ENCODE measurements around the gene PRKCA.
"Not testable (repeated sequence)": the region's sequence is repeated elsewhere in the genome, so short reads cannot be mapped to it uniquely, and the experiment has no call there.

The PRKCA gene

DNA sequence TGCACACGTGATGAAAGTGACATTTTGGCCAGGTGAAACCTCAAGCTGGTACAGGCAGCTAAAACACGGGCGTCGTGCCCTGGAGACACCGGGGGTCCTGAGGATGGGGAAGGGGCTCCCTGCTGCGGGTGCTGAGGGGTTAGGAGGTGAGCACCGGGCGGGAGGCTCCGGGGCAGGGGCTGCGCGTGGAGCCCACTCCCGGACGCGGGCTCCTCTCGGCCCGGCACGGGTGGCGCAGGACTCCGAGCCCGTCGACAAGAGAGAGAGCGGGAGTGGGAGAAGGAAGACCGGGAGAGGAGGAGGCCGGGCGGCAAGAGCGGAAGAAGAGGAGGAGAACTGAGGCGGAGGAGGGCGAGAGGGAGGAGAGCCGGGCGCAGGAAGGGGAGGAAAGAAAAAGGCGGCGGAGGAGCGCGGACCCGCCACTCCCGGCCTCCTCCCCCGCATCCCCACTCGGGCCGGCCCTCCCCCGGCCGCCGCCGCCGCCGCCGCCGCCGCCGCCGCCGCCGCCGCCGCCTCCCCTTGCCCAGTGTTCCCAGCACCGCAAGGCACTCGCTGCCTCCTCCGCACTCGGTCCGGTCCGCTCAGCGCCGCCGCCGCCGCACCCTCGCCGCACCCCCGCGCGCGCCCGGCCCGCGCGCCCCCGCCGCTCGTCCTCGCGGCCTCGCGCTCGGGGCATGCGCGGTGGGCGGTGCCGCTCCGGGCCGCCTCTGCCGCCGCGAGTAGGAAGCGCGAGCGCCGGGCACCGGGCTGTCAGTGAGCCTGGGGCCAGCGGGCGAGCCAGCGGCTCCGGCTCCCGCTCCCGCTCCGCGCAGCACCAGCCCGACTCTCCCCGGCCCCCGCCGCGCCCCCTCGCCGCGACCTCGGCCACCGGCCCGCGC is at the start of gene PRKCA:
Gene PRKCA, plus strand, starts transcription at position 750 of the 878 bp plus-strand sequence.
- peak; percentile 44 to 60 for DNase-seq (ENCODE audit: low read depth in 1 of 2, low spot score in 1 of 2)

DNA sequence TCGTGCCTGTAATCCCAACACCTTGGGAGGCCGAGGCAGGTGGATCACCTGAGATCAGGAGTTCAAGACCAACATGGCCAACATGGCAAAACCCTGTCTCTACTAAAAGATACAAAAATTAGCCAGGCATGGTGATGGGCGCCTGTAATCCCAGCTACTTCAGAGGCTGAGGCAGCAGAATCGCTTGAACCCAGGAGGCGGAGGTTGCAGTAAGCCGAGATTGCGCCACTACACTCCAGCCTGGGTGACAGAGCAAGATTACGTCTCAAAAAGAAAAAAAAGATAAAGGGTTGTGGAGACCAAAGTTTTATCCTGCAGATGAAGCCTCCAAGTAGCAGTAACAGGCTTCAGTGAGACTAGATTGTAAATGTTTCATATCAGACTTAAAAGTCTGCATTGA is 49.0 kb upstream of the PRKCA start:
- DNase-seq (ENCODE audit: low read depth in 1 of 2, low spot score in 1 of 2): not testable (repeated sequence)

DNA sequence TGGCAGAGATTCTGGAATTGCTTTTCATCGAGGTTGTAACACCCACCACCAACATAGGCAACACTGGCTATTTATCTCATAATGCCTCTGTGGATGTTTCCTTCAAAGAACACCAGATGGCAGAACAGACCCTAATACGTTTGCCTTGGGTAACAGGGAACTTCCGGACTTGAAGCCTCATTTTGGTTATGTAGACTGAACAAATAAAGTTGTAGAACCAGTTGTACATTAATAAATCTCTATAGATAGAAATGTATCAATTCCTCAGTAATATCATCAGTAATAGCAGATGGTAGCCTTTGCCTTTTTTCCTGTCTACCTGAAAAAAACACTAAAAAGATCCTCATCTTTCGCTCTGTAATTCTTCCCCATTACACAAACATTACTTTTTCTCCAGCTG is 47.3 kb upstream of the PRKCA start:
- no peak for DNase-seq (ENCODE audit: low read depth in 1 of 2, low spot score in 1 of 2)

DNA sequence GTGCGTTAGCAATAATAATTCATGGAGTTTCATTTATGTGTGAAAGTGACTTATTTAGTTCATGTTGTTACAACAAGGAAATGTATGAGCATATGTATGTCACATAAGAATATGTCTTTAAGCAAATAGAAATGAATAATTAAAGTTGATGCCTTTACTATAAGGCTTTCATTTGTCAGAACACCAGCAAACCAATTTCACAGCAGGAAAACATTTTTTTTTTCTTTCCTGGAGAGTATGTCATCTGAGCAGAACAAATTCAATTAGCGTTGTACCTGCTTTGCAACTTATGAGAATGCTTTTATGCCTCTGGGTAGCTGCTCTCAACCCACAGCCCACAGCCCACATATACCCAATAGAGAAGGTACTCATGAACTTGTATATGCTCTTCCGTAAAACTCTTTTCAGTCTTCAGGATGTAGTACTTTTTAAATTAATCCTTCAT is 46.9 kb upstream of the PRKCA start:
- no peak for DNase-seq (ENCODE audit: low read depth in 1 of 2, low spot score in 1 of 2)

DNA sequence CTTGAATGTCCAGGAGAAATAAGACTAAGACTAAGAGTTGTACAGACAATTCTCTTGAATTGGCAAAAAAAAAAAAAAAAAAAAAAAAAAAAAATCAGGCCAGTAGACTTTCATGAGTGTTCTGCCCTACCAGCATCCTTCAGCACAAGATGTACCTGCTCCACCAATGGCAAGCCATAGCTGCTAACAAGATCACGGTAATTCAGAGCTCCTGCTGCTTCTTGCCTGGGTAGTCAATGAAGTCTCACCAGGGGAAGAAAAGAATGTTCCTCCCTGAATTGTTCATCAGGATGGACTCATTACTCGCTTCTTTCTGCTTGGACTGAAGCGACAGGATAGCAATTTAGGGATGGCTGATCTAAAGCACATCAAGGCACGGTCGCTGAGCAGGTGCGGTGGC is 42.1 kb upstream of the PRKCA start:
- DNase-seq (ENCODE audit: low read depth in 1 of 2, low spot score in 1 of 2): no peak

DNA sequence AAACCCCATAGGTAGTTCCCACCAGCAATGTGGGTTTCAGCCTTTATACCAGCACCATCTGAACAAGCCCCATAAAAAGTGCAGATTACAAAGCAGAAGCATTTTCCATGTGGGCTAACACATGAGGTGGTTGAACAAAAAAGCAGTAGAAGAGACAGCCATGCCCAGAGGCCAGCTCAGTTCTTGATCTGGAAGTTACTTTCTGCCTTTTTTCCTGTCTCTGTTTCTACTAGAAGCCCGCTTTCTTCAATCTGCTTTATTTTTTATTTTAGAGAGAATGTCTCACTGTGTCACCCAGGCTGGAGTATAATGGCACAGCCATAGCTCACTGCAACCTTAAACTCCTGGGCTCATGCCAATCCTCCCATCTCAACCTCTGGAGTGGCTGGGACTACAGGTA is 41.7 kb upstream of the PRKCA start:
- DNase-seq (ENCODE audit: low read depth in 1 of 2, low spot score in 1 of 2): no peak

DNA sequence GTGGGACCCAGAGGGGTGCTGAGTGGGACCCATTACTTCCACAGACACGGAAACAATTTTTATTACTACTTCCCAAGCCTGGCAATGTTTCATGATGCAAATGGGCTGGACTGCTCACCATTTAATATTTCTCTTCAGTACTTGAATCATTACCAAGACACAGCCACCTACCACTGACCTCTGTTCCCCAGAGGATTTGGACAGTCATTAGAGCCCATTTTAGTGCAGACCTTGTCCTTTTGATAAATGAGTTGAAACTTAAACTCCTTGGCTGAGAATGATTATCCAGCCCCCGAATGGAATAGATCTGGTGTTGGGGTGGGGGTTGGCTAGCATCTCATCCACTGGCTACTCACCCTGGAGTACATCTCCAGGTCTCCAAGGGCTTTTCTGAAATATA is 39.6 kb upstream of the PRKCA start:
- no peak for DNase-seq (ENCODE audit: low read depth in 1 of 2, low spot score in 1 of 2)

DNA sequence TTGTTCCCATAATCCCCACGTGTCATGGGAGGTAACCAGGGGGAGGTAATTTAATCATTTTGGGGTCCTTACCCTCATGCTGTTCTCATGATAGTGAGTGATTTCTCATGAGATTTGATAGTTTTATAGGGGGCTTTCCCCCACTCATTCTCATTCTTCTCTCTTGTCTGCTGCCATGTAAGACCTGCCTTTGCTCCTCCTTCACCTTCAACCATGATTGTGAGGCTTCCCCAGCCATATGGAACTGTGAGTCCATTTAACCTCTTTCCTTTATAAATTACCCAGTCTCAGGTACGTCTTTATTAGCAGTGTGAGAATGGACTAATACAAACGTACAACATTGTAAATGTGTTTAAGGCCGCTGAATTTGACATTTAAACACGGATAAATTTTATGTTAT is 37.7 kb upstream of the PRKCA start:
- DNase-seq (ENCODE audit: low read depth in 1 of 2, low spot score in 1 of 2): no peak

DNA sequence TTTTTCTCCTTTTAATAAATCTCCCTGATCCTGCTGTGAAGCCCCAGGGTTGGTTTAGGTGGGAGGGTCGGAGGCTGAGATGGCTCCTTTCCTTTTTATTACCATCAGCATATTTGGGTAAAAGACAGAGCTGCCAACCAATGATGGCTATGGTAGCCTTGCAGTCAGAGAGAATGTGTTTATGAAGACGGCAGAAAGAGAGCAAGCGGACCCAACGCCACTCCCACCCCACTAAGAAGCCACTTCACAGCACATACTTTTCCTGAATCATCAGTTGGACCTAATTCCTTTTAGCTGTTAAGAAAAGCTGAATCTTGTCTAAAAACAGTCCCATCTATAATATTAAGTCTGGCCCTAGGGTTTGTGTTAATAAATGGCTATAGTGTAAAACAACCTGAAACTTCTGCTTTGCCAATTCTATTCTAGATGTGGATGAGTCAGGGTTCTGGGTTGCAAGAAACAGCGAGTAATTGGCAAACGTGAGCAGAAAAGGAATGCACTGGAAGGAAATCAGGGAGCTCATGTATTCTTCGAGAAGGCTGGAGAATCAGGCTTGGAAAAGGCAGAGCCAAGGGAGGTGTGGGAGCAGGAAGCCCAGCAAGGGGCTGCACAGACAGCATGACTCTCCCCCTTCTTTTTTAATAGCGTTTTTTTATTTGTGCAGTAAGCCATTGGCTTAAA is 34.0 kb upstream of the PRKCA start:
- DNase-seq (ENCODE audit: low read depth in 1 of 2, low spot score in 1 of 2): no peak

DNA sequence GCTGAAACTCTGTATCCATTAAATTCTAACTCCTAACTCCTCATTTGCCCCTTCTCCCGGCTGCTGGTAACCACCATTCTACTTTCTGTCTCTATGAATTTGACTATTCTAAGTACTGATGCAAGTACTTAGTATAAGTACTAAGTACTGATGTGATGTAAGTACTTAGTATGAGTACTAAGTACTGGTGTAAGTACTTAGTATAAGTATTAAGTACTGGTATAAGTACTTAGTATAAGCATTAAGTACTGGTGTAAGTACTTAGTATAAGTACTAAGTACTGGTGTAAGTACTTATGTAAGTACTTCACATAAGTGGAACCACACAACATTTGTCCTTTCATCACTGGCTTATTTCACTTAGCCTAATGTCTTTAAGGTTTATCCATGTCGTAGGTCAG is 32.3 kb upstream of the PRKCA start:
- DNase-seq (ENCODE audit: low read depth in 1 of 2, low spot score in 1 of 2): no peak

DNA sequence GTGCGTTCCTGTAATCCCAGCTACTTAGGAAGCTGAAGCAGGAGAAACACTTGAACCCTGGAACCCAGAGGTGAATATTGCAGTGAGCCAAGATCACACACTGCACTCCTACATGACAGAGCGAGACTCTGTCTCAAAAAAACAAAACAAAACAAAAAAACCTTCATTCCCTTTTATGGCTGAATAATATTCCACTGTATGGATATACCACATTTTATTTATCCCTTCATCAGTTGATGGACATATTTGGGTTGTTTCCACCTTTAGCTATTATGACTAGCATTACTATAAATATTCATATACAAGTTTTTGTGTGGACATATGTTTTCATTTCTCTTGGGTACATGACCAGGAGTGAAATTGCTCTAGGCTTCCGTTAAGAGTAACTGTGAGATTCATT is 30.9 kb upstream of the PRKCA start:
- no peak for DNase-seq (ENCODE audit: low read depth in 1 of 2, low spot score in 1 of 2)

DNA sequence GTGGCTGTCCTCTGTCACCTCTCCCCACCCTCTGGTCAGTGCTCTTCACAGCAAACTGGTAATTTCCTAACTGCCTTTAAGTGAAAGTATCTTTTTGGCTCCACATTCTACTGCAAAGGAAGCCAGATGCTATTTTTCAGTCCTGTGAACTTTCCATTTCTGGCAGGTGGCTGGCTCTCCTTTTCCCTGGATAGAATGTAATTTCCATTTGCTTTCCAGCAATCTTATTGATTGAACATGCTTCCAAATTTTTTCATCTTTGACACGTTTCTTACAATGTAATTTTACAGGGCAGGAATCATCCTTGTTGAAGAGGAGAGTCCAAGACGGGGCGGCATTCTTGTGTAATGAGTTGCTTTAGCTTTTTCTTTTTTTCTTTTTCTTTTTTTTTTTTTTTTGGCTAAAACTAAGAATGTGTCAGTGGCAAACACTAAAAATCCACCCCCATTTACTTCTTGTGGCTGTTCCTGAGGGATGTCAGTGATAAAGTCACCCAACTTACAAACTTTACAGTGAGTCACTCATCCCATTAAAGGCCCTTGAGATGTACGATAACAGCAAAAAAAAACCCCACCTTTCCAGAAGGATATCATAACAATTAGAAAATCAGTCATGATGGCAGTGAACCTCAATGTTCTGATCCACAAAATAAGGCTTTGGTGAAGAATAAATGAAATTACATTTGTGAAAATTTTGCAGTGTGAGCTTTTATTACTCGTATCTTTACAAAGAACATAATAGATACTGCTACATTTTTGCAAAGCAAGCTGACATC is 29.4 kb upstream of the PRKCA start:
- DNase-seq (ENCODE audit: low read depth in 1 of 2, low spot score in 1 of 2): no peak

DNA sequence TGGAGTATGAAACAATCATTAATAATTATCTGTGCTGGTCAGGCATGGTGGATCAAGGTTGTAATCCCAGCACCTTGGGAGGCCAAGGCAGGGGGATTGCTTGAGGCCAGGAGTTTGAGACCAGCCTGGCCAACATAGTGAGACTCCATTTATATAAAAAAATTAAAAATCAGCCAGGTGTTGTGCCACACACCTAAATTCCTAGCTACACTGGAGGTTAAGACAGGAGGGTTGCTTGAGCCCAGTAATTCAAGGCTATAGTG is 28.9 kb upstream of the PRKCA start:
- DNase-seq (ENCODE audit: low read depth in 1 of 2, low spot score in 1 of 2): no peak

DNA sequence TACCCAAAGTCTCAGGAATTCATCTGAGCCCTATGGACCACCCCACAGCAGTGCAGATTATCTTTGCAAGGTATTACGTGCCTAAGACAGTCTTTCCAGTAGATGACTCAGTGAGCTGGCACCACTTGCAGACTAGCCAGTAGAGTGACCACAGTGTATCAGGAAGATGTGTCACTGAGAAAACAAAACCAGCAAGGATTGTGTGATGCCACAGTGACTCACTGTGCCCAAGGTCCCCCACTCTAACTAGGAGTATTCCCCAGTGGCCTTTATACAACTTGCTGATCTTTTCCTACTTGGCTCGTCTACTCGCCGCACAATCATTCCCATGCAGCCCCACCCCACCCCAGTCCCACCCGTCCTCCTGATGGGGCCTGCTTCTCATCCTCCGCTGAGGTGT is 26.8 kb upstream of the PRKCA start:
- DNase-seq (ENCODE audit: low read depth in 1 of 2, low spot score in 1 of 2): no peak

DNA sequence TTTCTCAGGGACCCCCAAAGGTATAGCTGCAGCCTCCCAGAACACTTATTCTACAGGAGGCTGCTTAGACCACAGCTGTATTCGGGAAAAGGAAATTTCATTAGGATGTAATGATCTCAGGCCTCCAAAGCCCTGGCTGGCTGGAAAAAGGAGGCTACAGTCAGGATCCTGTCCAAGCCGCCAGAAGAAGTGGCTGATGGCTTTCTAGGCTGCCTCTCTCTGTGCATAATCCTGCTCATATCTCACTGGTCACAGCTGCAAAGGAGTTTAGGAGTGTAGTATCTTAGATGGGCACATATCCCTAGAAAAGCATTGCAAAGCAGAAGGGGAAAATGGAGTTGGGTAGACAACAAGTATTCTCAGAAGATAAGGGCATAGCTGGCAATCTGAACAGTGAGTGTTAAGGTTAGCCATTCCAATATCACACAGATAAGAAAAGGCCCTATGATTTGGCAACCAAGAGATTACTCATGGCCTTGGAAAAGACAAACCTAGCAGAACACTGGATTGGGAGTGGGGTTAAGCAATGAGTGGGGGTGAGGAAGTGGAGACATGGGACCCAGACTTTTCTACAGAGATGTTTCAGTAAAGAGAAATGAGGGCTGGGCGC is 26.0 kb upstream of the PRKCA start:
- DNase-seq (ENCODE audit: low read depth in 1 of 2, low spot score in 1 of 2): no peak

DNA sequence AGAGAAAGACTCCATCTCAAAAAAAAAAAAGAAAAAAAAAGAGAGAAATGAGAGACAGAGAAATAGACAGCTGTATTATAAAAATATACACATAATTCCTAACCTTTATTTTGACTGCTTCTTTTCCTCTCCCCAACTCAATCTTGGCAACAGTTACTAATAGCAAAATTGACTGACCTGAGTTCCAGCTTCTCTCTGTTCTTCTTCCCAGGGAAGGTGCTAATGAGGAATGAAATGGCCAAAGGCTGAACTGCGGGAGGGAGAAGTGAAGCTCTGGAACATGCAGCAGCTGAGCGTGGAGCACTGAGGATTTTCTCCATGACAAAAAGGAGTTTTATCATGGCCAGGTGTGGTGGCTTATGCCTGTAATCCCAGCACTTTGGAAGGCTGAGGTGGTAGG is 25.2 kb upstream of the PRKCA start:
- DNase-seq (ENCODE audit: low read depth in 1 of 2, low spot score in 1 of 2): no peak

DNA sequence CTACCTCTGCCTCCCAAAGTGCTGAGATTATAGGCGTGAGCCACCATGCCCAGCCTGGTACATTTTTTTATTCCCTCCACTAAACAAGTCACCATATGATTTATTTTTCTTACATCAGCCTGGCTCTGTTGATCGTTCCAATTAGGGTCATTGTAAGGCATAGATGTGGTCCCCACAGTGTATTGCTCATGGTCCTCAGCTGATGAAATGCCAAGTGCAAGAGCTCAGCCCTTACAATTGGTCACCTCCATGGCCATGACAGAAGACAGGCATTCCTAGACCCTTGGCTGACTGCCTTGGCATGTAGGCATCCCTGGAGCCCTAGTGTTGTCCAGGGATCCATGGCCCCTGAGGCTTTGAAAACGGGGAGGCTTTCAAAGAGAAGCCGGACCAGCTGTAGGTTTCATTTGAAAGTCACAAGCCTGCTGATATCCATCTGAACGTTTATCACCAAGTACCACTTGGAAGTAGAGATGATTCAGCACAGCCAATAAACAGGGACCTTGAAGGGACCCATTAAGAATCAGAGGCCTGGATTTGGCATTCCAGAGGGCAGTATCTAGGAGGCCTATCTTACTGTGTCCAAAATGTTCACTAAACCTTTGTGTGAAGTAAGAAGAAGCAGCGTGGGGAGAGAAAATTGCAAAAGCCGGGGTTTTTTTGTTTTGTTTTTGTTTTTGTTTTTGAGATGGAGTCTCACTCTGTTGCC is 20.6 kb upstream of the PRKCA start:
- no peak for DNase-seq (ENCODE audit: low read depth in 1 of 2, low spot score in 1 of 2)

DNA sequence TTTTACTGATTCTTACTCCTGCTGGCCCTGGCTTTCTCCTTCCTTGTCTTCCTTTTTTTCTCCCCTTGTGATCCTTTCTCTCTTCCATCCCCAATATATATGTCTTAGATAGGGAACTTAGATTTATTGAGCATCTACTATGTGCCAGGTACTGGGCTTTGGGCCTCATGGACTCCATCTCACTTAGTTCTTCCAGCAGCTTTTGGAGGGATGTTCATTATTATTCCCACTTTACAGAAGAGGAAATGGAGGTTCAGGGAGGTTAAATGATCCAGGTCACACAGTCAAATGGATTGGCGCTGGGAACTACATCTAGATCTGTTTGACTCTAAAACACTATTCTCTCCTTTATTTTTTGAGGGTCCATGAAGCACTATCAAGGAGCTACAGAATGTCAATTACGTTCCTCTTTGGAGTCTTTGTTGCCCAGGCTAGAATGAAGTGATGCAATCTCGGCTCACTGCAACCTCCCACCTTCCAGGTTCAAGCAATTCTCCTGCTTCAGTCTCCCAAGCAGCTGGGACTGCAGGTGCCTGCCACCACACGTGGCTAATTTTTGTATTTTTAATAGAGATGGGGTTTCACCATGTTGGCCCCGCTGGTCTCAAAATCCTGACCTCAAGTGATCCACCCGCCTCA is 19.0 kb upstream of the PRKCA start:
- no peak for DNase-seq (ENCODE audit: low read depth in 1 of 2, low spot score in 1 of 2)

DNA sequence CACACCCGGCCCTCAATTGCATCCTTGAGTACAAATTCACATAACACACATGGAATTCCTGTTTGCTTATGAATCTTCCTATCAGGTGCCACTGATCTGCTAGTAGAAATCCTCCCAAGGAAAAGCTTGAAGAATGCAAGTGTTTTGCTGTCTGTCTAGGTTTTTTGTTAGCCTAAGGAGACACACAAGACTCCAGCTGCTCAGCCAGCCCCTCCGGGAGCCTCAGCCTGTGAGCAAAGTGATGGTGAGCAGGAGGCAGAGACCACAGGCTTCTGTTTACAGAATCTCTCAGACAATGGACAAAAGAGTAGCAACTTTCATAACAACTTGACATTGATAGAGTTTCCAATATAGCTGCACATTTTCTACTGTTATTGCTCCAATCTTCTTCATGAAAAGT is 18.4 kb upstream of the PRKCA start:
- DNase-seq (ENCODE audit: low read depth in 1 of 2, low spot score in 1 of 2): no peak

DNA sequence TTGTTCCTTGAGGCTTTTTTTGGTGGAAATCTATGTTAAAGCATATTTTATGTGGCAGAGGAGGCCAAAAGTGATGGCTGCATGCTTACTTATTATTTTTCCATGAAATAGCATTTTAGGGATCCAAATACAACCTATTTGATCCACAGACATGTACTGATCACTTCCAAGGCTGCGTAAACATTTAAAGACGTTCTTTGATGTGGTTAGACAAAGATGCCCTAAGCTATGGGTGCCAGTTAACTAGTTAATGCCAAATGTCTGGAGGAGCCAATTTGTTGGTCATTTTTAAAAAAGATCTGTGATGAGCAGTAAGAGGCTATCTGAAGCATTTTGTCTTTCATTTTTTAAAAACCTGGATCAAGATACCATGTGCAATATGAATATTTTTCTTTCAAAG is 17.3 kb upstream of the PRKCA start:
- no peak for DNase-seq (ENCODE audit: low read depth in 1 of 2, low spot score in 1 of 2)

DNA sequence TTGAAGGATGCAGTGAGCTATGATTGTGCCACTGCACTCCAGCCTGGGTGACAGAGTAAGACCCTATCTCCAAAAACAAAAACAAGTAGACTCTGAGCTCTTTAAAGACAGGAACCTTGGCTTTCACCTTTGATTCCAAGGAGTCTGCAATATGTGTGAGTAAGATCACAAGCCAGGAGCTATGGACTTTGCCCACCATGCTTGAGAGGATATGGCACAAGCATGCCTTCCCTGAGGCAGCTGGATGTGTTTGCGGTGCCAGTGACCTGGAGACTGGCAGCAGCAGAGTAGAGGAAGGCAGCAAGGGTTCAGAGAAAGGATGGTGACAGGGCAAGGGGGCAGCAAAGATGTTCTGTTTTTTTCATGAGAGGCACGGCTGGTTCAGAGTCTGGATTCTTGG is 14.5 kb upstream of the PRKCA start:
- DNase-seq (ENCODE audit: low read depth in 1 of 2, low spot score in 1 of 2): no peak
